Fibroblast of lung (primary cell): ENCODE measurements around the gene MAL.

Source experiments
- EZH2 ChIP-seq: IDR thresholded peaks from 2 replicates; pipeline ENCODE4 v1.5.1; 2012; ENCODE audit warnings: low read length, control low read depth, mild to moderate bottlenecking; ENCODE audit errors: missing control alignments
- TF ChIP-seq, protein P1 (sequence below), 2 donors: IDR thresholded peaks in 1 of 2; conservative IDR thresholded peaks in 1 of 2; 1 replicate in 1 of 2; 2 replicates in 1 of 2; pipeline ENCODE4 v1.5.1; 2011 to 2012; ENCODE audit warnings: low read length in 2 of 2, control low read depth in 1 of 2, inconsistent platforms in 1 of 2, low read depth in 1 of 2, mild to moderate bottlenecking in 1 of 2

GRCh38 chr2:95058989-95059641 lies 33.6 kb downstream of the MAL start:
- TF ChIP-seq, protein P1, sequence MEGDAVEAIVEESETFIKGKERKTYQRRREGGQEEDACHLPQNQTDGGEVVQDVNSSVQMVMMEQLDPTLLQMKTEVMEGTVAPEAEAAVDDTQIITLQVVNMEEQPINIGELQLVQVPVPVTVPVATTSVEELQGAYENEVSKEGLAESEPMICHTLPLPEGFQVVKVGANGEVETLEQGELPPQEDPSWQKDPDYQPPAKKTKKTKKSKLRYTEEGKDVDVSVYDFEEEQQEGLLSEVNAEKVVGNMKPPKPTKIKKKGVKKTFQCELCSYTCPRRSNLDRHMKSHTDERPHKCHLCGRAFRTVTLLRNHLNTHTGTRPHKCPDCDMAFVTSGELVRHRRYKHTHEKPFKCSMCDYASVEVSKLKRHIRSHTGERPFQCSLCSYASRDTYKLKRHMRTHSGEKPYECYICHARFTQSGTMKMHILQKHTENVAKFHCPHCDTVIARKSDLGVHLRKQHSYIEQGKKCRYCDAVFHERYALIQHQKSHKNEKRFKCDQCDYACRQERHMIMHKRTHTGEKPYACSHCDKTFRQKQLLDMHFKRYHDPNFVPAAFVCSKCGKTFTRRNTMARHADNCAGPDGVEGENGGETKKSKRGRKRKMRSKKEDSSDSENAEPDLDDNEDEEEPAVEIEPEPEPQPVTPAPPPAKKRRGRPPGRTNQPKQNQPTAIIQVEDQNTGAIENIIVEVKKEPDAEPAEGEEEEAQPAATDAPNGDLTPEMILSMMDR (conservative IDR thresholded peaks at IDR 0.05 in 1 of 2, IDR thresholded peaks at IDR 0.05 in 1 of 2; ENCODE audit: low read depth in 1 of 2, low read length in 2 of 2), result no peak
- no peak for TF ChIP-seq EZH2
